Breast epithelium (tissue), 4 donors: Measurements from ENCODE around the gene TNFSF15. TPM values are rescaled to one million over a fixed set of nuclear protein-coding genes. Genes with fewer than 3 reads are reported as not detected.

Source experiments
- DNase-seq, 2 donors: peaks; one replicate each; pipeline ENCODE4 v3.0.0-alpha.2; 2019; ENCODE audit warnings: low spot score in 2 of 2
- H3K27ac ChIP-seq, 2 donors: fragments of 200-600 bp; sonication (generic) in 1 of 2; one replicate each; pipeline ENCODE4 v1.5.1; 2016 to 2019; ENCODE audit warnings: mild to moderate bottlenecking in 1 of 2
- H3K27me3 ChIP-seq, 2 donors: fragments of 200-600 bp; sonication (generic) in 1 of 2; one replicate each; pipeline versions ENCODE4 v1.5.1 to v1.6.0; 2017 to 2019; ENCODE audit warnings: control low read depth in 1 of 2, mild to moderate bottlenecking in 1 of 2
- H3K36me3 ChIP-seq: fragments of 200-600 bp; one replicate; pipeline ENCODE4 v1.5.1; 2019
- H3K4me1 ChIP-seq, 2 donors: fragments of 200-600 bp; sonication (generic); one replicate each; pipeline ENCODE4 v1.5.1; 2016 to 2019; ENCODE audit warnings: control low read depth in 1 of 2
- H3K4me3 ChIP-seq, 3 donors: fragments of 200-600 bp; sonication (generic); 1 replicate in 2 of 3; 2 replicates in 1 of 3; pipeline ENCODE4 v1.5.1; 2016 to 2019; ENCODE audit warnings: mild to moderate bottlenecking in 3 of 3, moderate library complexity in 2 of 3
- H3K9me3 ChIP-seq, 2 donors: fragments of 200-600 bp; sonication (generic) in 1 of 2; one replicate each; pipeline ENCODE4 v1.5.1; 2016 to 2019; ENCODE audit warnings: control low read depth in 1 of 2
- CTCF ChIP-seq, 3 donors: fragments of 450-650 bp; IDR thresholded peaks; one replicate each; pipeline ENCODE4 v1.5.1; 2016 to 2017; ENCODE audit warnings: antibody characterized with exemption in 3 of 3, mild to moderate bottlenecking in 3 of 3, moderate library complexity in 3 of 3
- POLR2A ChIP-seq: fragments of 450-650 bp; IDR thresholded peaks from one replicate; pipeline ENCODE4 v1.6.1; 2016; ENCODE audit warnings: antibody characterized with exemption, mild to moderate bottlenecking, moderate library complexity
- POLR2AphosphoS5 ChIP-seq, 3 donors: sonication (generic); formaldehyde crosslinking; IDR thresholded peaks; one replicate each; pipeline ENCODE4 v1.6.1; 2017; ENCODE audit warnings: antibody characterized with exemption in 3 of 3
- intact Hi-C: fragments of 100-400 bp; cut with DNase I; formaldehyde crosslinking; loops from one replicate; pipeline ENCODE4 v1.15.1; 2023; ENCODE audit warnings: low total_unique reads
- total RNA-seq, 3 donors: library from RNA; depleted of rRNA; stranded (reverse); fragments of >200 nt; gene quantifications; one replicate each; pipeline ENCODE4 v1.1.0, GENCODE V29; 2016

TNFSF15 gene
- total RNA-seq, 3 donors from 2014 or later, result 0.16 to 2.0 (median 0.66) TPM

- Histone ChIP-seq H3K36me3 (no peaks in the 10 kb centered on the region), H3K27ac (peak overlapping the region; percentile 10 to 71), H3K4me1 (peaks cover 3 to 6% of the 10 kb centered on the region in 2 donors), H3K4me3 (peak overlapping the region in 1 of 3 donors; percentile 35), H3K27me3 (no peaks in the 10 kb centered on the region), H3K9me3 (no peaks in the 10 kb centered on the region)
- intact Hi-C loops, result no loop called here
- no peak for DNase-seq
- TF ChIP-seq POLR2A (no peak), POLR2AphosphoS5 (IDR thresholded peaks at IDR 0.05) (no peak), CTCF (IDR thresholded peaks at IDR 0.05) (no peak)
Observed at GRCh38 chr9:114806526-114806900, 674 bp upstream of the TNFSF15 start.

GRCh38 chr9:114804505-114804904 is 1.3 kb downstream of the TNFSF15 start:
- Histone ChIP-seq H3K4me1 (peaks cover 3 to 6% of the 10 kb centered on the region in 2 donors), H3K27ac (peak overlapping the region; percentile 10 to 25), H3K36me3 (no peaks in the 10 kb centered on the region), H3K4me3 (peak overlapping the region in 1 of 3 donors; percentile 23), H3K27me3 (no peaks in the 10 kb centered on the region), H3K9me3 (no peaks in the 10 kb centered on the region)
- peak in 1 of 2 donors; percentile 34 for DNase-seq
- intact Hi-C loops, result no loop called here
- peak in 1 of 3 donors; percentile 15 for TF ChIP-seq POLR2AphosphoS5 (IDR thresholded peaks at IDR 0.05)
- no peak for TF ChIP-seq CTCF (IDR thresholded peaks at IDR 0.05)

GRCh38 chr9:114803479-114804265 is 2.2 kb downstream of the TNFSF15 start:
- Histone ChIP-seq H3K36me3 (no peaks in the 10 kb centered on the region), H3K27me3 (no peaks in the 10 kb centered on the region), H3K27ac (peak overlapping the region; percentile 10 to 25), H3K4me1 (peaks cover 3 to 6% of the 10 kb centered on the region in 2 donors), H3K4me3 (no peak overlapping the region), H3K9me3 (no peaks in the 10 kb centered on the region)
- TF ChIP-seq CTCF (IDR thresholded peaks at IDR 0.05) (no peak), POLR2AphosphoS5 (IDR thresholded peaks at IDR 0.05) (no peak), POLR2A (no peak)
- DNase-seq, result no peak
- intact Hi-C loops, result no loop called here

- H3K9me3 ChIP-seq, result no peaks in the 10 kb centered on the region
- intact Hi-C loops, result no loop called here
- peaks cover 0 to 2% of the 10 kb centered on the region in 2 donors for H3K4me1 ChIP-seq
- no peak for DNase-seq
- H3K27ac ChIP-seq, result peak overlapping the region; percentile 7 to 29
- no peak for TF ChIP-seq POLR2AphosphoS5 (IDR thresholded peaks at IDR 0.05)
- TF ChIP-seq POLR2A, result no peak
- no peak for TF ChIP-seq CTCF (IDR thresholded peaks at IDR 0.05)
- no peak overlapping the region for H3K4me3 ChIP-seq
- no peaks in the 10 kb centered on the region for H3K36me3 ChIP-seq
- no peaks in the 10 kb centered on the region for H3K27me3 ChIP-seq
Observed at GRCh38 chr9:114799925-114800324, 5.9 kb downstream of the TNFSF15 start.

- H3K36me3 ChIP-seq, result no peaks in the 10 kb centered on the region
- H3K9me3 ChIP-seq, result no peaks in the 10 kb centered on the region
- H3K4me3 ChIP-seq, result no peak overlapping the region
- H3K27ac ChIP-seq, result peak overlapping the region; percentile 7 to 29
- intact Hi-C loops, result no loop called here
- H3K27me3 ChIP-seq, result no peaks in the 10 kb centered on the region
- no peaks in the 10 kb centered on the region for H3K4me1 ChIP-seq
- no peak for DNase-seq
- TF ChIP-seq POLR2A (no peak), CTCF (IDR thresholded peaks at IDR 0.05) (no peak), POLR2AphosphoS5 (IDR thresholded peaks at IDR 0.05) (no peak)
Observed at GRCh38 chr9:114799441-114799840, 6.4 kb downstream of the TNFSF15 start.
